ENCODE results near the gene SDCCAG8.

DNA sequence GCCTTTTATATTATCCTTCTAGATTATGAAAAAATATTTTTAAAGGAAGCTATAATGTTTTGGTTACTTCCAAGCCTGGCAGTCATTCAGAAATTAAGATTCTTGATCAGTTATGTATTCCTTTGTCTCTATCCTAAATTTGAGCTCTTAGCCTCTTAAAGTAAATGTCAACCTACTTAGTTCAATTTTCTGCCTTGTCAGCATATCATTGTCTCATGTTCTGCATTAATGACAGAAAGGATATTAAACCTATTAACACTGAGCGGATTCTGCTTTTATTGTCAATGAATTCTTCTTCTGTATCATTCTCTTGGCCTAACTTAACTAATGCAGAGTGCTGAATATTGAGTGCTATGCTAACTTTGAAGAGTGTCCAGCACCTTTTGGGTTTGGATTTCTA lies 56.0 kb downstream of the SDCCAG8 start:
- TF ChIP-seq POLR2A (IDR thresholded peaks at IDR 0.05) = no peak
- TF ChIP-seq, protein P1, sequence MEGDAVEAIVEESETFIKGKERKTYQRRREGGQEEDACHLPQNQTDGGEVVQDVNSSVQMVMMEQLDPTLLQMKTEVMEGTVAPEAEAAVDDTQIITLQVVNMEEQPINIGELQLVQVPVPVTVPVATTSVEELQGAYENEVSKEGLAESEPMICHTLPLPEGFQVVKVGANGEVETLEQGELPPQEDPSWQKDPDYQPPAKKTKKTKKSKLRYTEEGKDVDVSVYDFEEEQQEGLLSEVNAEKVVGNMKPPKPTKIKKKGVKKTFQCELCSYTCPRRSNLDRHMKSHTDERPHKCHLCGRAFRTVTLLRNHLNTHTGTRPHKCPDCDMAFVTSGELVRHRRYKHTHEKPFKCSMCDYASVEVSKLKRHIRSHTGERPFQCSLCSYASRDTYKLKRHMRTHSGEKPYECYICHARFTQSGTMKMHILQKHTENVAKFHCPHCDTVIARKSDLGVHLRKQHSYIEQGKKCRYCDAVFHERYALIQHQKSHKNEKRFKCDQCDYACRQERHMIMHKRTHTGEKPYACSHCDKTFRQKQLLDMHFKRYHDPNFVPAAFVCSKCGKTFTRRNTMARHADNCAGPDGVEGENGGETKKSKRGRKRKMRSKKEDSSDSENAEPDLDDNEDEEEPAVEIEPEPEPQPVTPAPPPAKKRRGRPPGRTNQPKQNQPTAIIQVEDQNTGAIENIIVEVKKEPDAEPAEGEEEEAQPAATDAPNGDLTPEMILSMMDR (IDR thresholded peaks at IDR 0.05) = no peak

Measured in Peyer's patch (tissue), 4 donors.